GM18499 (cell line): ENCODE data around the gene FAM118A.
"Not testable (repeated sequence)": the region's sequence is repeated elsewhere in the genome, so short reads cannot be mapped to it uniquely, and the experiment has no call there.

Experiments used
- ATAC-seq: cut with Tn5 transposase; IDR thresholded peaks from one replicate; pipeline ENCODE4 v1.9.1; 2021; ENCODE audit warnings: moderate number of reproducible peaks; ENCODE audit not compliant: insufficient read depth, unreplicated experiment

FAM118A gene

DNA sequence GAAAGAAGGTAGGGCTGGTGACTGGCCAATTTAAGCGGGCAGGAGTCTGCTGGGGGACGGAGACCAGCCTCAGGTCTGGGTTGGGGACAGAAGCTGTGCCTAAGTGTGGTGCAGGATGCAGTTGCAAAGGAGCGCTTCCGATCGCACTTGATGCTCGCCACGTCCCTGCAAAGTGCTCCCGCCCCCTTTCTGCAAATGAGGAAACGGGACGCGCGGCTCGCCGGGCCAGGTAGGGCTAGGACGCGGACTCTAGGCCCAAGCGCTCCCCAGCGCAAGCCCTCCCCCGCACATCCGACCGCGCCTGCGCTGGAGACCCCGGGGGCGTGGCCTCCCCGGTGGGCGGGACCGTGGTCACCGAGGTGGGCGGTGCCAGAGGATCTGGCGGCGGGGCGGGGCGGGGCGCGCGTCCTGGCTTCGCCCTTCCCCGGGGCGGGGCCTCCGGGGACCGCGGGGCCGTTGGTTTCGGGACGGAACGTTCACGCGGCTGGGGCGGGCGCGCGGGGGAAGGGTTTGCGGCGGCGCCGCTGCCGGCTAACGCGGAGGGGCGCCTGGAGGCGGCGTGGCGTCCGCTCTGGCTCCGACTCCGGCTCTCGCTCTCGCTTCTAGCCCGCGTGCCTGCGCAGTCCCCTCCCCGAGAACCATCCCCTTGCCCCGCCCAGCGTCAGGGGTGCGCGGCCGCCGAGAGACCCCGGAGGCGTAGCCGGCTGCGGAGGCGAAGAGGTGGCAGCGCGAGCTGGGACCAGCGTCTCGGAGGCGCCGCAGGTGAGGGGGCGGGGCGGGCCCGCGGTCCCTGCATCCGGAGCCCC is at the start of gene FAM118A:
TSS of gene FAM118A (plus strand) at position 513 of the 806 bp plus-strand sequence. CDS start 12,446 bp downstream, outside the sequence.
- ATAC-seq = peak; percentile 48

DNA sequence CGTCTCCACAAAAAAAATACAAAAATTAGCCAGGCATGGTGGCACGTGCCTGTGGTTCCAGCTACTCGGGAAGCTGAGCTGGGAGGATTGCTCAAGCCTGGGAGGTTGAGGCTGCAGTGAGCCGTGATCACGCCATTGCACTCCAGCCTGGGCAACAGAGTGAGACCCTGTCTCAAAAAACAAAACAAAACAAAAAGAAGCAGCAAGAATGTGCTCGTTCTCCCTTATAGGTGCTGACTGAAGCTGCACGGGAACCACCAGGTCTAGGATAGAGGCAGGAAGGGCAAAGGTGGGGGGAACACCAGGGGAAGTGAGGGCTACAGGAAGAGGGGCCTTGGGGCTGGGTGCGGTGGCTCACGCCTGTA is 49.4 kb upstream of the FAM118A start:
- not testable (repeated sequence) for ATAC-seq

GRCh38 chr22:45261407-45262088 is 48.2 kb upstream of the FAM118A start:
- ATAC-seq = no peak

DNA sequence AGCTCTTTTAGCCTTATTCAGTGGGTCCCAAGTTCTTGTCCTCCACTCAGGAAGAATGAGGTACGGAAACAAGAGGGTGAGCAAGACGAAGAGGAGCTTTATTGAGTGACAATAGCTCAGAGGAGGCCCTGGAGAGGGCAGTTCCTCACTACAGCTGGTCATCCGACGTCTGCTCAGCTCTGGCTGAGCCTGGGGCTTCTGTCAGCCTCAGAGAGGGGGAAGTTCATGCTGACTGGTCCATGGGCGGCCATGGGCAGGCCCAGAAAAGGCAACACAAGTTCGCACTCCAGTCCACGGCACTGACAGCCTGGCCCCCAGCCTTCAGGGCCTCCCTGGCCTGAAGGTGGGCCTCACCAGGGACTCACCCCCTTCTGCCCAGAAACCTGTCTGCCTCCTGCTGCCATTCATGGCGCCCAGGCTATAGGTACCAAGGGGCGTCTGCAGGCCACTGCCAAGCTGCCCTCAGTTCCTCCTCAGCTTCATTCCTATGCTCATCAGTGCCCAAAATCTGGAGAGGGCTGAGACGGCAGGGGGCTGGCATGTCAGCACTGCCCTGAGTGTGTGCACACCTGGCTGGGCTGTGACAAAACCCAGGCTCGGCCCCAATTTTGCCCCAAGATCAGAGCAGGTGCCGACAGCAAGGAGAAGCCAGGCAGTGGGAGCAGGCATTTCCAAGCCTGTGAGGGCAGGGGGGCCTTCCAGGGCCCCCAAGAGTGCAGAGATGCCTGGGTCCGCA is 47.4 kb upstream of the FAM118A start:
- ATAC-seq = no peak

- peak; percentile 20 for ATAC-seq
Measured at GRCh38 chr22:45262931-45263462, 46.7 kb upstream of the FAM118A start.

DNA sequence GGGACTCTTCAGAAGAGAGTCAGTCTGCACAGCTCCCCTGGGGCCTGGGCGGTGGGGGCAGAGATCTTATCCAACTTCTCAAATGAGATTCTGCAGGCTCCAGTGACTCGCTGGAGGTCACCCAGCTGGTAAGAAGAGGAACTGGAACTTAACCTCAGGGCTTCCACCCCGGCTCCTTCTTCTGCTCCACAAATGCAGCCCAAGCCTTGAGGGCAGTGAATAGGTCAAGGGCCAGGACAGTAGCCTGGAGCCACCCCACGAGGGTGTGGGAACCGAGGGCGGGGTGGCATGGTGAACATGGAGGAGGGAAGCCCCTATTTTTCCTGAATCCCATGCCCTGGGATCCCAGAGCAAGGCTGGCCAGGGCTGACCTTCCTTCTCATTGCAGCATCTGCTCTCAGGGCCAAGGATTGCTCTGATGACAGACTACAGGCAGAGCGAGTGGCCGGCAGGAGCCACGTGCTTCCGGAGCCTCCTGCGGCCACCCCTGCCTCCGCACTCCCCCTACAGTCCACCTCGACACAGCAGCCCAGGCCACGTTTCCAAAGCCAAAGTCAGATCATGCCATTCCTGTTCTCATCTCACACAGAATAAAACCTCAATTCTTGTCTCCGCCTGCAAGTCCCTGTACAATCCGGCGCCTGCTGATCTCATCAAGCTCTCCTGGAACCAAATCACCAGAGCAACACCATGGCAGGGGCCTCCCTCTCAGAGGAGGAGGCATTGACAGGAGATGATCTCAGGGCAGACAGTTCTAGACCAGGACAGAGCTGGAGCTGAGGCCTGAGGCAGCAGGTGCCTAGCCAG is 46.1 kb upstream of the FAM118A start:
- peak; percentile 39 for ATAC-seq

GRCh38 chr22:45265535-45265934 is 44.2 kb upstream of the FAM118A start:
- ATAC-seq = no peak

GRCh38 chr22:45268167-45268957 is 41.4 kb upstream of the FAM118A start:
- no peak for ATAC-seq

- ATAC-seq = no peak
Measured at GRCh38 chr22:45268958-45269844, 40.5 kb upstream of the FAM118A start.

DNA sequence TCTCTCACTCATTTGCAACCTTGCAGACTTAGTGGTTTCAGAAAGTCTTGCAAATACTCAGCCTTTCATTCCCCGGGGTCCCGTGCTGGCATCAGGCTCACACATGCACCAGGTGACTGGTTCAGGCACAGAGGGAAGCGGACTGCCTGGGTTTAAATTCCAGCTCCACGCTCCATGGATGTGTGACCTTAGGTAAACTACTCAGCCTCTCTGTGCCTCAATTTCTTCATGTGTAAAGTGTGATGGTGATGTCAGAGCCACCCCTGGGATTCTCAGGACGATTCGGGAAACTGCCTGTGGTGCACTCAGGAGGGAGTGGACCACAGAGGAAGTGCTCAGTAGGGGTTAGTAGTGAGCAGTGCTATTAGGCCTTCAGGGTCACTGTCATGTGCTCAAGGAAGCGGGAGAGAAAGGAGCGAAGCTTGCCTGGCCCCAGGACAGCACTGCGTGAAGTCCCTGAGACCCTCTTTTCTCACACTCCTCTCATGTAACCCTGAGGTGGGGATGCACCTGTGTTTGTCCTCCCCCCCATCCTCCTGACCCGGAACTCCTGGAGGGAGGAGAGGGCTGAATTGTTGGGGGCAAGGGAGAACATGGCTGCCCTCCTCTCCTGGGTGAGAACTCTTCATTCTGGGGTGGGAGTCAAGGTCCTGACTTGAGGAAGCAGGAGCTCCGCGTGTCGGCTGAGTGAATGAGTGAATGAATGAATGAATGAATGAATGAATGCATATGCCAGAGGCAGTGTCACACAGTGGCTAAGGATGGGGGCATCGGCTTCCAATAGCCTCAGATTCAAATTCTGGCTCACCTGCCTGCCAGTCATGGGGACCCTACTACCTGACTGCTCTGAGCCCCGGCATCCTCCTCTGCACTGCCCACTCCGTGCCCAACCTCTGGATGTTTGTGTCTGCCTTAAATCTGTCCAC is 39.4 kb upstream of the FAM118A start:
- no peak for ATAC-seq

DNA sequence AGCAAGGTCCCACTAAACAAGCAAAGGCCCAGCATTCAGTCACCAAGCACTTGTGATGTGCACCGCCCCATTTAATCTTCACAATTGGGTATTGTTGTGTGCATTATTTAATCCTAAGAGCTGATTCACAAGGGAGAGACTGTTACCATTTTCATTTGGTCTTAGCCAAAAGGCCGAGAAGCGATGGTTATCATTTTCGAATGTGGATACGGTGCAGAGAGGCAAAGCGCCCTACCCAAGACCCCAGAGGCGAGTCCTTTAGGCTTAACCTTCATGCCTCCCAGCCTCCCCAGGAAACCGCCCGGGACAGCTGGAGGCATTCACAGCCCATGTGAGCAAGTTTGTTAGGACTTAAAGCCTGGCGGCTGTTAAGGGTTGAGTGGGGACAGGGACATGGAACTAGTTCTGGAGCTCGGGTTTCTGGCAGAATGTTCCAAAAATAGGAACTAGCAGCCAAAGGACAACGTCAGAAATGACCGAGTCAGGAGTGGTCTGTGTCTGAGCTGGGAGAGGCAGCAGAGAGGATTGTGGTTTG is 38.0 kb upstream of the FAM118A start:
- ATAC-seq = no peak

DNA sequence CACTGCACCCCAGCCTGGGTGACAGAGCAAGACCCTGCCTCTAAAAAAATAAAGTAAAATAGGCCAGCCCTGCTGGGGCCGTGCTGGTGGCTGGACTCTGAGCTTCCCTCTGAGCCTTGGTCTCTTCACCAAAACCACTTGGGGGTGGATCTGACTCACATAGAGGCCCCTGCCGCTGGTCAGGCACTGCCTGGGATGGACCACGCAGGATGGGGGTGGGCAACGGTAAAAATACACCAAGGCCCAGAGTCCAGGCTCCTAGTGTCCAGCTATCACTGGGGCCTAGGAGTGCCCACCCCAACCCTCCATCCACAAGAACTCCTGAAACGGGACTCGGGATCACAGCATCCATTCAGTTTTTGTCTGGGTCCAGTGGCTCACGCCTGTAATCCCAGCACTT is 37.2 kb upstream of the FAM118A start:
- ATAC-seq = no peak

DNA sequence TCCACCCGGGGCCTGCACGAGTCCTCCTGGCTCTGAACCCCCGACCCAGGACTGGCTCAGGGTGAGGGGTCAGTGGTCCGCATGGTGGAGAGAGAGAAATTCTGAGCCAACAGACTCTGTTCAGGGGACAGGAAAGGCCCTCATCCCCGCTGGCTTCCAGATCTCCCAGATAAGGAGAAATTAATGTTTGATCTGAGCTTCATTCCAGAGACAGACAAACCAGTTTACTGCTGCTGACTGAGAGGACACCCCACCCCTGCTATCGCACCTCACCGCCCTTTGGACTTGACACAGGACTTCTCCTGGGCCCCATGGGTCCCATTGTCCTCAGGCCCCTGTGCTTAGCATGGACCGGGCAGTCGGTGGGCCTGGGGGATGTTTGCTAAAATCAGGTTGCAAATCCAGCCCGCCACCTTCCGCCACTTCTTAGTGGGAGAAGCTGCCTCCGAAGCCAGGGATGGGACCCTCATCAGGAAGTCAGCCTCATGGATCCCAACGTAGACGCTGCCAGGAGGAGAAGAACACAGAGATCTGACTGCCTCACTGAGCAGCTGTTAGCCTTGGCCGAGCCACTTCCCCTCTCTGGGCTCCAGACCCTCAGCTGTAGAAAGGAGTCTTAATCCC is 36.2 kb upstream of the FAM118A start:
- ATAC-seq = no peak

DNA sequence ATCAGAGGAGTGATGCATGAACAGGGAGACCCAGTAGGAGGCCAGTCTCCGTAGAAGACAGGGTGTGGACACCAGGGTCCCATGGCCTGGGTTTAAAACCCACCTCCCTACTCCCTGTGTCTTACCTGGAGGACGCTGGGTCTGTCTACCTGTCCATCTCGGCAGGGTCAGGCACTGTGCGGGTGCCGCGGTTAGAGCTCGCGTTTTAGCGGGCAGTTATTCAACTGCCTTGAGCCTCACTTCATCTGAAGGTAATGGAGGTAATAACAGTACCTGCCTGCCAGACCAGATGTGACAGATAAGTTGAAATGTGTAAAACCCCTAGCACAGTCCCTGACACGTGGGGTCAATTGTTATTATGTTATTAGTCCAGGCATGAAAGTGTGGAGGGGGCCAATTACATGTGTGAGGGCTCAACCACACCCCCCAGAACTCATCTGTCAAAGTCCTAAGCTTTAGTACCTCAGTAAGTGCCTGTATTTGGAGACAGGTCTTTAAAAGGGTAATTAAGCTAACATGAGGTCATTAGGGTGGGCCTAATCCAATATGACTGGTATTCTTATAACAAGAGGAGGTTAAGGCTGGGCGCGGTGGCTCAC is 33.1 kb upstream of the FAM118A start:
- ATAC-seq = no peak

- ATAC-seq = not testable (repeated sequence)
Measured at GRCh38 chr22:45277720-45278119, 32.0 kb upstream of the FAM118A start.

- ATAC-seq = no peak
Measured at GRCh38 chr22:45278125-45278524, 31.6 kb upstream of the FAM118A start.
